Hepatocyte (in vitro differentiated cells): ENCODE data around the gene FAM9A. TPM values are rescaled to one million over a fixed set of nuclear protein-coding genes. Genes with fewer than 3 reads are reported as not detected.

ENCODE experiments used
- DNase-seq: peaks from one replicate; pipeline ENCODE4 v3.0.0-alpha.2; 2016; ENCODE audit warnings: low spot score
- H2AFZ ChIP-seq: fragments of 200-600 bp; sonication (generic); 2 replicates; pipeline ENCODE4 v1.6.0; 2016; ENCODE audit warnings: antibody characterized with exemption, mild to moderate bottlenecking
- H3K27ac ChIP-seq: fragments of 200-600 bp; sonication (generic); 2 replicates; pipeline ENCODE4 v1.5.1; 2016; ENCODE audit warnings: mild to moderate bottlenecking
- H3K27me3 ChIP-seq: fragments of 200-600 bp; sonication (generic); 2 replicates; pipeline ENCODE4 v1.6.1; 2016
- H3K36me3 ChIP-seq: fragments of 200-600 bp; sonication (generic); replicated peaks from 2 replicates; pipeline ENCODE4 v1.5.1; 2016; ENCODE audit warnings: low read depth; ENCODE audit not compliant: insufficient read depth
- H3K4me1 ChIP-seq: fragments of 200-600 bp; sonication (generic); 2 replicates; pipeline ENCODE4 v1.5.1; 2016; ENCODE audit warnings: mild to moderate bottlenecking, moderate library complexity; ENCODE audit not compliant: insufficient read depth
- H3K4me2 ChIP-seq: fragments of 200-600 bp; sonication (generic); 2 replicates; pipeline ENCODE4 v1.6.0; 2016
- H3K4me3 ChIP-seq: fragments of 200-600 bp; sonication (generic); 2 replicates; pipeline ENCODE4 v1.5.1; 2016; ENCODE audit warnings: mild to moderate bottlenecking
- H3K79me2 ChIP-seq: fragments of 200-600 bp; sonication (generic); 2 replicates; pipeline ENCODE4 v1.6.0; 2017; ENCODE audit warnings: mild to moderate bottlenecking
- H3K9me2 ChIP-seq: fragments of 200-600 bp; sonication (generic); replicated peaks from 2 replicates; pipeline ENCODE4 v1.6.0; 2017; ENCODE audit warnings: mild to moderate bottlenecking; ENCODE audit not compliant: insufficient read depth
- H3K9me3 ChIP-seq: fragments of 200-600 bp; sonication (generic); 2 replicates; pipeline ENCODE4 v1.5.1; 2016; ENCODE audit warnings: low read depth, mild to moderate bottlenecking
- H4K20me1 ChIP-seq: fragments of 200-600 bp; sonication (generic); 2 replicates; pipeline ENCODE4 v1.6.0; 2016; ENCODE audit warnings: mild to moderate bottlenecking; ENCODE audit not compliant: insufficient read depth, poor library complexity, severe bottlenecking
- CTCF ChIP-seq: fragments of 200-600 bp; sonication (generic); IDR thresholded peaks from 2 replicates; pipeline ENCODE4 v1.5.1; 2016; ENCODE audit warnings: antibody characterized with exemption, mild to moderate bottlenecking; ENCODE audit not compliant: poor library complexity
- EZH2 ChIP-seq: fragments of 200-600 bp; sonication (generic); IDR thresholded peaks from 2 replicates; pipeline ENCODE4 v1.6.1; 2016; ENCODE audit warnings: antibody characterized with exemption, mild to moderate bottlenecking, borderline replicate concordance
- EZH2phosphoT487 ChIP-seq: fragments of 200-600 bp; sonication (generic); IDR thresholded peaks from one replicate; pipeline ENCODE4 v1.6.1; 2018; ENCODE audit warnings: antibody characterized with exemption, mild to moderate bottlenecking, low read depth, moderate library complexity; ENCODE audit not compliant: unreplicated experiment, severe bottlenecking
- WGBS: methylation state at CpG from one replicate; pipeline ENCODE4 v1.1.6; 2016; ENCODE audit warnings: low lambda C conversion rate; ENCODE audit errors: missing lambda C conversion rate; 5-methylcytosine and 5-hydroxymethylcytosine counted together
- polyA plus RNA-seq: library from polyadenylated mRNA; unstranded; fragments of >200 nt; fragmentation: Nextera tagmentation; extraction: Ambion mirVana; gene quantifications from 2 replicates; pipeline ENCODE4 v1.2.1, GENCODE V29; 2016
- total RNA-seq: library from RNA; depleted of rRNA; stranded (reverse); fragments of >200 nt; gene quantifications from 2 replicates; pipeline ENCODE4 v1.2.3, GENCODE V29; 2014

The FAM9A gene
- total and polyA plus RNA-seq, 2 experiments from 2014 or later, result not detected

- DNase-seq, result peak; percentile 50
- H3K9me3 ChIP-seq, result no peaks in the 10 kb centered on the region
- no peak overlapping the region for H3K27ac ChIP-seq
- no peak overlapping the region for H2AFZ ChIP-seq
- H3K9me2 ChIP-seq, result no peaks in the 10 kb centered on the region
- H4K20me1 ChIP-seq, result no peaks in the 10 kb centered on the region
- H3K4me3 ChIP-seq, result no peak overlapping the region
- no peaks in the 10 kb centered on the region for H3K27me3 ChIP-seq
- no peaks in the 10 kb centered on the region for H3K79me2 ChIP-seq
- no peak overlapping the region for H3K4me2 ChIP-seq
- WGBS, result 71% methylated on average over 11 of the region's 11 CpGs
- H3K36me3 ChIP-seq, result no peaks in the 10 kb centered on the region
- peak; percentile 49 for TF ChIP-seq CTCF
- no peak for TF ChIP-seq EZH2
- H3K4me1 ChIP-seq, result no peaks in the 10 kb centered on the region
Observed at GRCh38 chrX:8743126-8743732, 58.0 kb downstream of the FAM9A start.

DNA sequence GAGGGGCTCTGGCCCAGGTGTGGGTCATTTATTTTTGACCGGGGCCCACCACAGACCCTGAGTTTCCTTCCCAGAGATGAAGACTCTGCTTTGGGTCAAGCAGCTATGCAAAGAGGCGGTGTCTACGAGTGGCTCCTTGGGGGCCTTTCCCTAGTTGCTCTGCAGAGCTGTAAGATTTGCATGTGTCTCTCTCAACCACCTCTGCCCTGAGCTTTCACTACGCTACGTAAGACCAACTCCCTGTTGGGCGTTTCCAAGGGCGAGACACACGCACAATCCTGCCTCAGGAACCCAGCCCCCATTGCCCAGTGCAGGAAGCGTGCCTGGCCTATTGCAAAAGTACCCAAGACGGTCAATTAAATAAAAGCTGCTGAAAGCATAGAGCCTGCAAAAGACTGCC lies 59.2 kb downstream of the FAM9A start:
- Histone ChIP-seq H3K27me3 (no peaks in the 10 kb centered on the region), H3K27ac (no peak overlapping the region), H3K4me1 (no peaks in the 10 kb centered on the region), H3K9me2 (no peaks in the 10 kb centered on the region), H3K9me3 (no peaks in the 10 kb centered on the region), H3K4me2 (no peak overlapping the region), H3K79me2 (no peaks in the 10 kb centered on the region), H3K4me3 (no peak overlapping the region), H3K36me3 (no peaks in the 10 kb centered on the region), H4K20me1 (no peaks in the 10 kb centered on the region), H2AFZ (no peak overlapping the region)
- 81% methylated on average over 10 of the region's 10 CpGs for WGBS
- no peak for TF ChIP-seq EZH2
- TF ChIP-seq EZH2phosphoT487, result no peak
- no peak for TF ChIP-seq CTCF
- DNase-seq, result no peak

Other genes starting within 250 kb of the FAM9A start
- gene ANOS1, start 69.2 kb downstream of the FAM9A start, total RNA-seq, result 5.7 and 6.4 TPM in 2 replicates
- gene ANOS1, start 69.2 kb downstream of the FAM9A start, polyA plus RNA-seq, result 3.1 and 4.7 TPM in 2 replicates
- gene FAM9B, start 232.7 kb upstream of the FAM9A start, total RNA-seq, result not detected in 2 replicates
- not detected in 2 replicates for gene FAM9B, start 232.7 kb upstream of the FAM9A start, polyA plus RNA-seq